B cell (primary cell): ENCODE measurements around the gene PEX11G. TPM values are rescaled to one million over a fixed set of nuclear protein-coding genes. Genes with fewer than 3 reads are reported as not detected.

Experiments
- ATAC-seq: fragments of 200-7000 bp; cut with Tn5 transposase; one replicate; pipeline ENCODE4 v1.10.0; 2021; ENCODE audit warnings: low read depth, mild to moderate bottlenecking, moderate number of reproducible peaks, moderate library complexity
- CTCF ChIA-PET: fragments of 350-600 bp; sonication (Branson Sonifier 250); formaldehyde crosslinking; loops from one replicate; lab custom pipeline; 2021; ENCODE audit warnings: antibody characterized with exemption, inconsistent platforms; lab: Charles Lee
- POLR2A ChIA-PET: fragments of 350-600 bp; sonication (Branson Sonifier 250); formaldehyde crosslinking; loops from one replicate; lab custom pipeline; 2021; ENCODE audit warnings: antibody characterized with exemption; lab: Charles Lee
- DNase-seq: peaks from one replicate; pipeline ENCODE4 v3.0.0; 2013
- H2AFZ ChIP-seq: 2 replicates; pipeline ENCODE4 v1.6.1; 2012; ENCODE audit warnings: mild to moderate bottlenecking, low read depth, low read length; ENCODE audit not compliant: insufficient read depth, poor library complexity, severe bottlenecking
- H3K27ac ChIP-seq, 2 donors: 1 replicate in 1 of 2; 2 replicates in 1 of 2; pipeline ENCODE4 v1.5.1; 2012 to 2013; ENCODE audit warnings: low read length in 2 of 2, mild to moderate bottlenecking in 2 of 2, moderate library complexity in 1 of 2
- H3K27me3 ChIP-seq, 4 experiments: fragments of 200-600 bp in 1 of 4; sonication (generic) in 1 of 4; replicated peaks in 1 of 4; 1 replicate in 2 of 4; 2 replicates in 2 of 4; pipeline versions ENCODE4 v1.6.1 to v1.7.0; 2013 to 2016; ENCODE audit warnings: low read length in 3 of 4, mild to moderate bottlenecking in 2 of 4, mixed read lengths in 1 of 4, moderate library complexity in 1 of 4; ENCODE audit not compliant: insufficient read depth in 4 of 4, control insufficient read depth in 3 of 4; ENCODE audit errors: control extremely low read depth in 1 of 4
- H3K36me3 ChIP-seq, 2 experiments: replicated peaks in 1 of 2; 1 replicate in 1 of 2; 2 replicates in 1 of 2; pipeline versions ENCODE4 v1.6.1 to v1.7.1; 2013; ENCODE audit warnings: low read length in 1 of 2; ENCODE audit not compliant: insufficient read depth in 2 of 2, control insufficient read depth in 1 of 2; ENCODE audit errors: control extremely low read depth in 1 of 2, extremely low read depth in 1 of 2
- H3K4me1 ChIP-seq, 2 donors: fragments of 200-600 bp in 1 of 2; sonication (generic) in 1 of 2; 1 replicate in 1 of 2; 2 replicates in 1 of 2; pipeline versions ENCODE4 v1.5.1 to v1.6.1; 2013 to 2017; ENCODE audit warnings: low read length in 2 of 2; ENCODE audit not compliant: control insufficient read depth in 2 of 2, insufficient read depth in 2 of 2
- H3K4me2 ChIP-seq: replicated peaks from 2 replicates; pipeline ENCODE3; 2012; ENCODE audit warnings: mild to moderate bottlenecking, low read depth, low read length; ENCODE audit not compliant: poor library complexity, severe bottlenecking
- H3K4me3 ChIP-seq, 5 experiments: fragments of 200-600 bp in 1 of 5; sonication (generic) in 1 of 5; 1 replicate in 3 of 5; 2 replicates in 2 of 5; pipeline versions ENCODE4 v1.5.1 to v1.7.0; 2011 to 2016; ENCODE audit warnings: low read length in 4 of 5, mild to moderate bottlenecking in 4 of 5, low read depth in 2 of 5, control low read depth in 1 of 5, moderate library complexity in 1 of 5; ENCODE audit not compliant: insufficient read depth in 1 of 5; ENCODE audit errors: control extremely low read depth in 1 of 5, extremely low read depth in 1 of 5
- H3K79me2 ChIP-seq: fragments of 200-600 bp; sonication (generic); one replicate; pipeline ENCODE4 v1.6.0; 2016; ENCODE audit warnings: low read length; ENCODE audit not compliant: control insufficient read depth, insufficient read depth
- H3K9ac ChIP-seq: fragments of 200-600 bp; sonication (generic); 2 replicates; pipeline ENCODE4 v1.6.1; 2017; ENCODE audit warnings: mild to moderate bottlenecking, low read length, moderate library complexity
- H3K9me3 ChIP-seq, 3 donors: one replicate each; pipeline versions ENCODE4 v1.6.1 to v1.7.1; 2013; ENCODE audit warnings: low read length in 2 of 3; ENCODE audit not compliant: control insufficient read depth in 2 of 3, insufficient read depth in 1 of 3; ENCODE audit errors: control extremely low read depth in 1 of 3
- H4K20me1 ChIP-seq: 2 replicates; pipeline ENCODE4 v1.6.0; 2012; ENCODE audit warnings: mild to moderate bottlenecking, low read length; ENCODE audit not compliant: insufficient read depth, control insufficient read depth, poor library complexity, severe bottlenecking
- H3K27ac Mint-ChIP-seq: one replicate; pipeline ENCODE4 v1.8.0; 2021; ENCODE audit warnings: mixed read lengths
- H3K27me3 Mint-ChIP-seq: one replicate; pipeline ENCODE4 v1.8.0; 2021; ENCODE audit warnings: mixed read lengths
- H3K4me1 Mint-ChIP-seq: one replicate; pipeline ENCODE4 v1.8.0; 2021; ENCODE audit warnings: mixed read lengths
- H3K4me3 Mint-ChIP-seq: one replicate; pipeline ENCODE4 v1.8.0; 2021; ENCODE audit warnings: mixed read lengths
- H3K9me3 Mint-ChIP-seq: one replicate; pipeline ENCODE4 v1.8.0; 2022; ENCODE audit warnings: mixed read lengths; ENCODE audit not compliant: insufficient read depth
- CTCF ChIP-seq: fragments of 200-600 bp; IDR thresholded peaks from one replicate; pipeline ENCODE4 v1.8.0; 2022; ENCODE audit warnings: antibody characterized with exemption, mild to moderate bottlenecking
- EZH2 ChIP-seq: IDR thresholded peaks from 2 replicates; pipeline ENCODE4 v1.6.1; 2012; ENCODE audit warnings: borderline replicate concordance, low read depth, mild to moderate bottlenecking, moderate library complexity, low read length; ENCODE audit not compliant: insufficient read depth, poor library complexity, severe bottlenecking
- WGBS: methylation state at CpG from one replicate; pipeline ENCODE4 v1.1.5; 2013; ENCODE audit warnings: missing lambda C conversion rate; ENCODE audit not compliant: insufficient coverage; 5-methylcytosine and 5-hydroxymethylcytosine counted together
- intact Hi-C: fragments of 100-400 bp; cut with micrococcal nuclease; formaldehyde crosslinking; loops from one replicate; pipeline ENCODE4 v1.10.0; 2022
- polyA plus RNA-seq: library from polyadenylated mRNA; depleted of rRNA; stranded (reverse); fragments of >200 nt; gene quantifications from 2 replicates; pipeline ENCODE4 v1.2.3, GENCODE V29; 2012
- total RNA-seq, 2 donors: library from RNA; stranded (reverse); fragments of 120-200 nt in 1 of 2; gene quantifications; 1 replicate in 1 of 2; 2 replicates in 1 of 2; pipeline versions ENCODE4 v1.2.3 to v1.2.4, GENCODE V29; 2013 to 2022

PEX11G gene
- total and polyA plus RNA-seq, 2 donors (not counting 1 experiment from before 2014, with no cell fraction given), result 0.40 to 0.62 TPM

- peaks cover 60% of the 10 kb centered on the region for H3K79me2 ChIP-seq
- no peak overlapping the region for H3K4me3 Mint-ChIP-seq
- no peak for DNase-seq
- H3K27me3 ChIP-seq, result no peaks in the 10 kb centered on the region
- no peak overlapping the region for H2AFZ ChIP-seq
- H3K4me1 Mint-ChIP-seq, result peaks cover 4% of the 10 kb centered on the region
- no peak overlapping the region for H3K4me3 ChIP-seq
- no peak for ATAC-seq
- TF ChIP-seq EZH2, result no peak
- no peak for TF ChIP-seq CTCF
- peaks cover 93% of the 10 kb centered on the region for H4K20me1 ChIP-seq
- intact Hi-C loops, result no loop called here
- H3K27me3 Mint-ChIP-seq, result no peaks in the 10 kb centered on the region
- H3K9me3 Mint-ChIP-seq, result no peaks in the 10 kb centered on the region
- no peak overlapping the region for H3K4me2 ChIP-seq
- H3K27ac Mint-ChIP-seq, result no peak overlapping the region
- H3K27ac ChIP-seq, result no peak overlapping the region
- H3K9me3 ChIP-seq, result no peaks in the 10 kb centered on the region
- no peaks in the 10 kb centered on the region for H3K4me1 ChIP-seq
- 100% methylated on average over 4 of the region's 6 CpGs for WGBS
- no peak overlapping the region for H3K9ac ChIP-seq
- peaks cover 6 to 87% of the 10 kb centered on the region in 2 experiments for H3K36me3 ChIP-seq
- ChIA-PET CTCF (no interaction called here), POLR2A (no interaction called here)
Measured at GRCh38 chr19:7447648-7448047, 41.2 kb downstream of the PEX11G start.

- no peak overlapping the region for H3K4me3 ChIP-seq
- no peak for TF ChIP-seq CTCF
- no peak for TF ChIP-seq EZH2
- H3K79me2 ChIP-seq, result peaks cover 59% of the 10 kb centered on the region
- H2AFZ ChIP-seq, result no peak overlapping the region
- intact Hi-C loops, result no loop called here
- DNase-seq, result no peak
- H3K36me3 ChIP-seq, result peaks cover 6 to 90% of the 10 kb centered on the region in 2 experiments
- H3K4me2 ChIP-seq, result no peak overlapping the region
- no peaks in the 10 kb centered on the region for H3K9me3 ChIP-seq
- H3K27me3 Mint-ChIP-seq, result no peaks in the 10 kb centered on the region
- H3K27ac ChIP-seq, result no peak overlapping the region
- no peak overlapping the region for H3K4me3 Mint-ChIP-seq
- peaks cover 93% of the 10 kb centered on the region for H4K20me1 ChIP-seq
- H3K4me1 Mint-ChIP-seq, result no peaks in the 10 kb centered on the region
- H3K9me3 Mint-ChIP-seq, result no peaks in the 10 kb centered on the region
- no peak for ATAC-seq
- no peak overlapping the region for H3K27ac Mint-ChIP-seq
- 100% methylated on average over 1 of the region's 3 CpGs for WGBS
- H3K27me3 ChIP-seq, result no peaks in the 10 kb centered on the region
- no peaks in the 10 kb centered on the region for H3K4me1 ChIP-seq
- POLR2A ChIA-PET, result no interaction called here
- CTCF ChIA-PET, result no interaction called here
- no peak overlapping the region for H3K9ac ChIP-seq
Measured at GRCh38 chr19:7445104-7445503, 43.7 kb downstream of the PEX11G start.
